ENCODE measurements around the gene NFATC1. TPM values are rescaled to one million over a fixed set of nuclear protein-coding genes. Genes with fewer than 3 reads are reported as not detected.
A peak's percentile ranks its signal among the peaks of the same experiment; 100 is the strongest.
"Not testable (repeated sequence)": the region's sequence is repeated elsewhere in the genome, so short reads cannot be mapped to it uniquely, and the experiment has no call there.

NFATC1 gene
- total and polyA plus RNA-seq, 5 donors, result 14.7 to 25.3 (median 20.3) TPM

GRCh38 chr18:79481046-79481790 lies 85.5 kb downstream of the NFATC1 start:
- ATAC-seq (no peak), DNase-seq (peak in 2 of 3 donors; percentile 6 to 35)
- intact Hi-C loops (cut with DNase I), result no loop called here
- H3K9me3 ChIP-seq (ENCODE audit: control insufficient read depth, low read length), result no peaks in the 10 kb centered on the region
- 95% methylated on average over 26 of the region's 26 CpGs for WGBS
- no peaks in the 10 kb centered on the region for H3K27me3 ChIP-seq (ENCODE audit: control insufficient read depth, insufficient read depth)
- H3K4me3 ChIP-seq (ENCODE audit: low read length), result no peak overlapping the region
- H3K27ac ChIP-seq (ENCODE audit: low read length), result no peak overlapping the region
- no peaks in the 10 kb centered on the region for H3K4me1 ChIP-seq (ENCODE audit: control insufficient read depth, insufficient read depth, low read length)

DNA sequence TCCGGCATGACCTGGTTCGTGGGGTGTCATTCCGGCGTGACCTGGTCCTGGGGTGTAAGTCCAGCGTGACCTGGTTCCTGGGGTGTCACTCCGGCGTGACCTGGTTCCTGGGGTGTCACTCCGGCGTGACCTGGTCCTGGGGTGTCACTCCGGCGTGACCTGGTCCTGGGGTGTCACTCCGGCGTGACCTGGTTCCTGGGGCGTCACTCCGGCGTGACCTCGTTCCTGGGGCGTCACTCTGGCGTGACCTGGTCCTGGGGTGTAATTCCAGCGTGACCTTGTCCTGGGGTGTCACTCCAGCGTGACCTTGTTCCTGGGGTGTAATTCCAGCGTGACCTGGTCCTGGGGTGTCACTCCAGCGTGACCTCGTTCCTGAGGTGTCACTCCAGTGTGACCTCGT lies 87.7 kb downstream of the NFATC1 start:
- peak in 1 of 3 donors; percentile 12 for DNase-seq
- WGBS, result 97% methylated on average over 25 of the region's 25 CpGs
- H3K4me1 ChIP-seq (ENCODE audit: control insufficient read depth, insufficient read depth, low read length); intact Hi-C loops (cut with DNase I); ATAC-seq; H3K9me3 ChIP-seq (ENCODE audit: control insufficient read depth, low read length); H3K27ac ChIP-seq (ENCODE audit: low read length); H3K4me3 ChIP-seq (ENCODE audit: low read length); H3K27me3 ChIP-seq (ENCODE audit: control insufficient read depth, insufficient read depth): not testable (repeated sequence)

DNA sequence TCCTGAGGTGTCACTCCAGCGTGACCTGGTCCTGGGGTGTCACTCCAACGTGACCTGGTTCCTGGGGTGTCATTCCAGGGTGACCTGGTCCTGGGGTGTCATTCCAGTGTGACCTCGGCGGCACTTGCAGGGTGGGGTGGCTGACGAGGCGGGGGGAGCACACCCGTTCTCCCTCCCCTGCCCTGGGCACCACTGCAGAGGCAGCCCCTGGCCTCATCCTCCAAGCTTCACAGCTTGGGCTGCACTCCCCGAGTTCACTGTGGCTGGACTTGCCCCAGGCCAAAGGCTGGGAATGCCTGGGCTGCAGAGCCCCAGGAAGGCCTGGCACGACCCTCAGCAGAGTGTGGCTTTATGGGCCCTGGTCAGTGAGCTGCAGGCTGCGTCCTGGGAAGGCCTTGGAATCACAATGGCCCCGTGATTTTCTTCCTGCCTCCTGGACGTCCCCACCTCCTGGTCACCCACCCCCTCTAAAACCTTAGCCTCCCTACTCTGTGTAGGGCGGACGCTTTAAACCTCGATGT lies 88.3 kb downstream of the NFATC1 start:
- 94% methylated on average over 15 of the region's 15 CpGs for WGBS
- Histone ChIP-seq H3K27me3 (ENCODE audit: control insufficient read depth, insufficient read depth) (no peaks in the 10 kb centered on the region), H3K9me3 (ENCODE audit: control insufficient read depth, low read length) (no peaks in the 10 kb centered on the region), H3K27ac (ENCODE audit: low read length) (no peak overlapping the region), H3K4me1 (ENCODE audit: control insufficient read depth, insufficient read depth, low read length) (no peaks in the 10 kb centered on the region), H3K4me3 (ENCODE audit: low read length) (no peak overlapping the region)
- ATAC-seq, result no peak
- intact Hi-C loops (cut with DNase I), result no loop called here
- peak; percentile 8 to 50 (median 45) for DNase-seq

- H3K27ac ChIP-seq (ENCODE audit: low read length), result no peak overlapping the region
- peak; percentile 35 to 72 for ATAC-seq
- H3K27me3 ChIP-seq (ENCODE audit: control insufficient read depth, insufficient read depth), result no peaks in the 10 kb centered on the region
- intact Hi-C loops (cut with DNase I), result no loop called here
- DNase-seq, result peak; percentile 47 to 80 (median 75)
- 64% methylated on average over 50 of the region's 50 CpGs for WGBS
- no peaks in the 10 kb centered on the region for H3K4me1 ChIP-seq (ENCODE audit: control insufficient read depth, insufficient read depth, low read length)
- H3K4me3 ChIP-seq (ENCODE audit: low read length), result no peak overlapping the region
- no peaks in the 10 kb centered on the region for H3K9me3 ChIP-seq (ENCODE audit: control insufficient read depth, low read length)
Measured at GRCh38 chr18:79484661-79485621, 89.2 kb downstream of the NFATC1 start.

GRCh38 chr18:79485788-79486355 lies 90.1 kb downstream of the NFATC1 start:
- 58% methylated on average over 16 of the region's 16 CpGs for WGBS
- ATAC-seq, result peak; percentile 73 to 78
- intact Hi-C loops (cut with DNase I), result no loop called here

GRCh38 chr18:79486356-79487182 lies 90.8 kb downstream of the NFATC1 start:
- 92% methylated on average over 69 of the region's 69 CpGs for WGBS
- Histone ChIP-seq H3K4me1 (ENCODE audit: control insufficient read depth, insufficient read depth, low read length) (no peaks in the 10 kb centered on the region), H3K27ac (ENCODE audit: low read length) (no peak overlapping the region), H3K4me3 (ENCODE audit: low read length) (no peak overlapping the region), H3K27me3 (ENCODE audit: control insufficient read depth, insufficient read depth) (no peaks in the 10 kb centered on the region), H3K9me3 (ENCODE audit: control insufficient read depth, low read length) (no peaks in the 10 kb centered on the region)
- DNase-seq (peak; percentile 20 to 64 (median 63)), ATAC-seq (peak in 1 of 2 donors; percentile 3)
- intact Hi-C loops (cut with DNase I), result no loop called here

More at GRCh38 chr18:79485788-79486355, 90.1 kb downstream of the NFATC1 start:
- Histone ChIP-seq H3K4me3 (ENCODE audit: low read length) (no peak overlapping the region), H3K27ac (ENCODE audit: low read length) (no peak overlapping the region), H3K4me1 (ENCODE audit: control insufficient read depth, insufficient read depth, low read length) (no peaks in the 10 kb centered on the region), H3K27me3 (ENCODE audit: control insufficient read depth, insufficient read depth) (no peaks in the 10 kb centered on the region), H3K9me3 (ENCODE audit: control insufficient read depth, low read length) (no peaks in the 10 kb centered on the region)
- DNase-seq, result peak; percentile 32 to 60 (median 51)

DNA sequence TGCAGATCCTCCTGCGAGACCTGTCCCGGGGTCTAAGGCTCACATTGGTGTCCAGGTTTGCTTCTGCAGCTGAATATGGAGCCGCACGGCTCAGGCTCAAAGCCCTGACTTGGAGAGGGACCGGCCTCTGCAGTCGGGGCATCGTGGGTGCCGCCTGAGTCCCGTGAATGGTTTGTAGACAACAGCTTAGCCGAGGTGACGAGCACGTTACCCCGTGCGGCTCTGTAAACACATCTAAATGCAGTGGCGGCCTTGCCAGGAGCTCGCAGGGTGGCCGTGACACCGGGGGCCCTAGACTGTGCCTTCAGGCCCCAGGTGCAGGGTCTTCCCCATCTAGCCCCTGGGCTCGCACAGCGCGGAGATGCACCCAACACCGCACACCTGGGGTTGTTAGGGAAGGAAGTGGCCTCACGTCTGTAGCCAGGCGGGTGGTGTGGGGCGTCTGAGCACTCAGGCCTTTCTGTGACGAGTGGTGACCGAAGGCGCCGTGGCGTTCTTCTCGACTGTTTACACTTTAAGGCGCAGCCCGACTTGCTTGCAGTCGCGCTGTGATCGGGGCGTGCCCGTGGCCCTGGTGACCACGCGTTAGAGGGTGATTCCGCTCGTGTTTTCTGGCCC lies 91.6 kb downstream of the NFATC1 start:
- H3K27me3 ChIP-seq (ENCODE audit: control insufficient read depth, insufficient read depth), result no peaks in the 10 kb centered on the region
- H3K4me1 ChIP-seq (ENCODE audit: control insufficient read depth, insufficient read depth, low read length), result no peaks in the 10 kb centered on the region
- H3K9me3 ChIP-seq (ENCODE audit: control insufficient read depth, low read length), result no peaks in the 10 kb centered on the region
- intact Hi-C loops (cut with DNase I), result no loop called here
- H3K27ac ChIP-seq (ENCODE audit: low read length), result no peak overlapping the region
- DNase-seq, result peak in 2 of 3 donors; percentile 13 to 50
- ATAC-seq, result no peak
- H3K4me3 ChIP-seq (ENCODE audit: low read length), result no peak overlapping the region
- WGBS, result 97% methylated on average over 42 of the region's 42 CpGs

GRCh38 chr18:79487801-79488201 lies 92.1 kb downstream of the NFATC1 start:
- Histone ChIP-seq H3K27me3 (ENCODE audit: control insufficient read depth, insufficient read depth) (no peaks in the 10 kb centered on the region), H3K27ac (ENCODE audit: low read length) (no peak overlapping the region), H3K9me3 (ENCODE audit: control insufficient read depth, low read length) (no peaks in the 10 kb centered on the region), H3K4me3 (ENCODE audit: low read length) (no peak overlapping the region), H3K4me1 (ENCODE audit: control insufficient read depth, insufficient read depth, low read length) (no peaks in the 10 kb centered on the region)
- intact Hi-C loops (cut with DNase I), result no loop called here
- DNase-seq (peak in 2 of 3 donors; percentile 7 to 54), ATAC-seq (no peak)
- WGBS, result 85% methylated on average over 22 of the region's 22 CpGs

- 92% methylated on average over 26 of the region's 26 CpGs for WGBS
- Histone ChIP-seq H3K27me3 (ENCODE audit: control insufficient read depth, insufficient read depth) (no peaks in the 10 kb centered on the region), H3K9me3 (ENCODE audit: control insufficient read depth, low read length) (no peaks in the 10 kb centered on the region), H3K4me3 (ENCODE audit: low read length) (no peak overlapping the region), H3K4me1 (ENCODE audit: control insufficient read depth, insufficient read depth, low read length) (no peaks in the 10 kb centered on the region), H3K27ac (ENCODE audit: low read length) (no peak overlapping the region)
- intact Hi-C loops (cut with DNase I), result no loop called here
- ATAC-seq (no peak), DNase-seq (peak in 2 of 3 donors; percentile 4 to 32)
Measured at GRCh38 chr18:79488311-79489050, 92.8 kb downstream of the NFATC1 start.
